Epidermal melanocyte (primary cell): ENCODE measurements around the gene SAPCD2.

ENCODE experiments used
- DNase-seq: peaks from one replicate; pipeline ENCODE4 v3.0.0; 2011; ENCODE audit warnings: low spot score; ENCODE audit not compliant: insufficient read length

The SAPCD2 gene

DNA sequence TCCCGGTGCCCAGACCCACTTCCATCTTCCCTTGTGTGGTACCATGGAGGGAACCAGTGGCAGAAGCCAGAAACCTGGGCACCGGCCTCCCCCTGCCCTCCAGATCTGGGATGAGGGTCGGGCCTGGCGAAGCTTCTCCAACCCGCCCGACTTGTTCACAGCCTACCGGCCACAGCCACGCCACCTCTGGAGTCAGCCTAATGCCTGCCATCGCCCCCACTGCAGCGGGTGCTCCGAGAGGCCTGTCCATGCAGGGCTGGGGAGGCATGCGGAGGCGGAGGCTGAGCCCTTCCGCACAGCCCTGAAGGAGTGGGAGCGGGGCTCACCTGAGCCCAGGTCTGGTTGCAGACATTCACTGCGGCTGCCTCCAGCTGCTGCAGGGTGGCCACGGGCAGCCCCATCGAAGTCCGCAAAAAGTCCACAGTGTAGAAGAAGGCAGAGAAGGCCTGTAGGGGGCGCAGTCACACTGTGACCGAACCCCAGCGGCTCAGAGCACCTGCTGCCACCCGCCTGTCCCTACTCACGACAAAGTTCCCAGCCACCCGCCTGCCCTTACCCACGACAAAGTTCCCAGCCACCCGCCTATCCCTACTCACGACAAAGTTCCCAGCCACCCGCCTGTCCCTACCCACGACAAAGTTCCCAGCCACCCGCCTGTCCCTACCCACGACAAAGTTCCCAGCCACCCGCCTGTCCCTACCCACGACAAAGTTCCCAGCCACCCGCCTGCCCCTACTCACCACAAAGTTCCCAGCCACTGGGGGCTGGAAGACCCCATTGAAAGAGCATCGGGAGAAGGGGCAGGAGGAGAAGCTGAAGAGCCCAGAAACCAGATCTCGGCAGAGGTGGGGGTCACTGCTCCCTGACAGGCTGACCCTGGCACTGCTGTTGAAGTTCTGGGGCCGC is 20.6 kb downstream of the SAPCD2 start:
- DNase-seq = no peak

GRCh38 chr9:137048655-137049543 is 21.5 kb downstream of the SAPCD2 start:
- no peak for DNase-seq

DNA sequence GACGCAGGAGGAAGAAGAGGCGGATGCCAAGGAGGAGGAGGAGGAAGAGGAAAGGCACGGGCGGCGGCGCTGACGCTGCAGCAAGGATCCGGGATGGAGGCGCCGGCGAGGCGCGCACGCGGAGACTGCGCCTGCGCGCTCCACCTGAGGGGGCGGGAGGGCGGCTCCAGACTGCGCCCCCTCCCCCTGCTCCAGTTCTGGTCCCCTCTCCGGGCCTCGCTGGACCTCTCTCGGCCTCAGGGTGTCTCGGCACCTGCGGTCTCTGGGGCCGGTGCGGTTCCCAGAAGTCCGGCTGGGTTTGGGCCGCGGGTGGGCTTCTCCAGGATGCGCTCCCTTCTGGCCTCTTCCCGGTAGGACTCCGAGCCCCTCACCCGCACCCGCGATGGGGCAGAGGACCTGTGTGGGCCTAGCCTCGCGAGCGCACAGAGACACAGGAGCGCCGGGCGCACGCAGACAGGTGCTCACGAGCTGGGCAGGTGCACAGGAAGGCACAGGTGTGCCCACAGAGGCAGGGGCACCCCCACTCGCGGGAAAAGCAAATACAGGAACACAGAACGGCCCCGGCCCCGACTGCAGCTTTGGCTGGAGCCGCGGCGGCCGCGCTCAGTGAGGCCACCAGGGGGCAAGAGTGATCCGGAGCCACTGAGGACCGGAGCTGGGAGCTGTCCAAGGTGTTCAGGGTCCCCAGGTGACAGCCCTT is 24.1 kb downstream of the SAPCD2 start, which contains the start of gene NPDC1:
Gene NPDC1 (minus strand): TSS at position 90 of the 700 bp plus-strand sequence. CDS start 188 bp downstream, outside the sequence.
- peak; percentile 97 for DNase-seq

DNA sequence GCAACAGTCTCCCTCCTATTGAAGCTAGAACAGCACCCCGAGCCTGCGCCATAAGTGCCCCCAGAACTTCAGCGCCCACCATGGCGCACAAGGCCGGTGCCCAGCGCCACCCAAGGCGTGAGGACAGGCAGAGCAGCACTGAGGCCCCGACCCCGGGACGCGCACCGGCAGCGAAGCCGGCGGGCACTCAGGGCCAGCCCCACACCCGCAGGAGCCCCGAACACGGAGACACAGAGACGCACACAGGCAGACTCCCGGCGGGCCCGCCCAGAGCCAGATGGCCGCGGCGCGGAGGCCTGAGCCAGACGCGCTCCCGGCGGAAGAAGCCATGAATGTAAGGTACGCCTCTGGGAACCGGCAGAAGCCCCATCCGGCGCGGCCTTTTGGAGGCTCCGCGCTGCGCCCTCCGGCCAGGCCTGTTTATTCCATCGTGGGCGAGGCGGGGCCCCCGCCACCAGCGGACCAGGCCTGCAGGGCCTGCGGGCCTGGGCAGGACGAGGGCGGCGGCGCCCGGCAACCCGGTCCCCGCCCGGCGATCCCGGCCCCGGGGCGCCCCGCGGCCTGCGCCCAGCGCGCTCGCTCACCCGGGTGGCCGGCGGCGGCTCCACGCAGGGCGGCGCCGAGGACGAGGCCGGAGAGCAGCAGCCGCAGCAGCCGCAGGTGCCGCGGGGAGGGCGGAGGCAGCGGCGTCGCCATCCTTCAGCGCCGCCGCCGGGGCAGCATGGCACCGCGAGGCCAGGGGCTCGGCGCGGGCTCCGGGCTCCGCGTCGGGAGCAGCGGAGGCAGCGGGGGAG is 24.9 kb downstream of the SAPCD2 start:
- DNase-seq = no peak

DNA sequence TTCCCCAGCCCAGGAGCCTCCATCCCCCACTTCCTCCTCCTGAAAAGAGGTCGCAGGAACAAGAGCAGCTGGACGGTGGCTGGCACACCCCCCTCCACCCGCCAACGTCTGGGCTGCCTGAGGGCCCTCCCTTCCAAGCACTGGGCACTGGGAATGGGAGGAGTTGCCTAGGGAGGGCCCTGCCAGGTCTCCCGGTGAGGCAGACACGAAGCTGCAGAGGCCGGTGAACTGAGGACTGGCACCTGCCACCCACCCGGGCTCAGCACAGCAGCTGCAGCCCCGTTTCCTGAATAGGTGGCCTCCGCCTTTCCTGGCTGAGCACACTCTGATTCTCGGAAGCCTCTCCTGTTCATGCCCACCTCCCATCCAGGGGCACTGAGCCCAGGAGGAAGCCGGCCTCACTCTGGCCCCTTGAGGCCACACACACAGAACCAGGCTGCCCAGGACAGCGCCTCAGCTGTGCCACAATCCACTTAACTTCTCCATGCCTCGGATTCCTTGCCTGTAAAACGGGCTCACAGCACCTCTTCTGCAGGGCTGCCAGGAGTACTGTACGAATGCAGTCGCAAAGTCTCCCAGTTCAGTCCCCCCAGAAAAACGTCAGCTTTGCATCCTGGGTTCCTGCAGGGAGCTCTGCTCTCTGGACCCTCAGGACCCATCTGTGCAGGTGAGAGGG is 25.7 kb downstream of the SAPCD2 start:
- DNase-seq = no peak

DNA sequence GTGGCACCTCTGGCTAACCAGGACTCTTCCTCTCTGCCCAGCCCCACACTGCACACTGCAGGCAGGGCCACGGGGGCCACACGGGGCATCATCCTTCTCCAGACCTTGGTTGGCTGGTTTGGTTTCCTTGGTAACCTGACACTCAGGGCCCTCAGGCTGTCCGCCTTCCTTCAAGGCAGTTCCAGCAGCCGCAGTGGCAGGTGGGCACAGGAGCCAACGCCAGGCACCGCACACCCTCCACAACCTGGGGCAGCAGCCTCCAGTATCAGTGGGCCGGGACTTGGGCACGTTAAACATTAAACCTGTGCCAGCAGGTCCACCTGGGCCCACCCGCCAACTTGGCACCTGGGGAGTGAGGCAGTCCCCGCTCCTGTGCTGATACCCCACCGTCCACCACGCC is 26.3 kb downstream of the SAPCD2 start:
- no peak for DNase-seq

DNA sequence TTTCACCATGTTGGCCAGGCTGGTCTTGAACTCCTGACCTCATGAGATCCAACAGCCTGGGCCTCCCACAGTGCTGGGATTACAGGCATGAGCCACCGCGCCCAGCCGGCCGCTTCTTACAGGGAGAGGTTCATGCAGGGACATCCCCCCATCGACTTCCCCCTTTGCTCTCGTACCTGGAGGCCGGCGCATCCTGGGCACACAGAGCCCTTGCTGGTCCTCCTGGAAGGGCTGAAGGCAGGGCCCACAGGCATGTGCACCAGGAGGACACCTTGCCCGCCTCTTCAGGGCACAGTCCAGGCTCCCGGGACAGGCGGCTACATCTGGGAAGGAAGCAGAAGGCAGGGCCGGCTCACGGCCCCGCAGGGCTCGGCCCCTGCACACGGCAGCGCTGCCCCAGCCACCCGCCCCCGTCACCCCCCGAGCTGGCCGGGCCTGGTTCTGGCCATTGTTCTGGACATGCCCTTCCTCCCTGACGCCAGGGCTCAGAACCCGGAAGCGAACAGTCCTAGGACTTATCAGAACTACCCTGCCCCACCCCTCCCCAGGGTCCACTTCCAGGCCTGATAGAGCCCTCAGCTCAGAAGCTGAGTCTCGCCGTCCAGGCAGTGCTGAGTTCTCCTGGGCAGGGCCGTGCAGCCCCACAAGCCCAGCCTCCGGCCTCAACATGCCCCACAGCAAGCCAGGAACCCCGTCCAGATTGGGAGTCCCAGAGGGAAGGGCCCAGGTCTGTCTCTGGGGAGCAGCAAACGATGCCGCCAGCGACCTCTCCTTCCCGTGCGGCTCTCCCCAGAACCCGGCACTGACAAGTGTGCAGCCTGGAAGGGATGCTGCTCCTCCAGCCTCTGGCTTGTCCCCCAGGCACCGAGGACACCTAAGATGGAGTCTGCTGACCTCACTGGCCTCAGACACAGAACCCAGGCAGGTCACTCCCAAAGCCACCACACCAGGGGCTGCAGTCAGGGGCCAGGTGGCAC is 27.3 kb downstream of the SAPCD2 start:
- DNase-seq = no peak

GRCh38 chr9:137041124-137041523 is 29.2 kb downstream of the SAPCD2 start:
- DNase-seq = no peak

DNA sequence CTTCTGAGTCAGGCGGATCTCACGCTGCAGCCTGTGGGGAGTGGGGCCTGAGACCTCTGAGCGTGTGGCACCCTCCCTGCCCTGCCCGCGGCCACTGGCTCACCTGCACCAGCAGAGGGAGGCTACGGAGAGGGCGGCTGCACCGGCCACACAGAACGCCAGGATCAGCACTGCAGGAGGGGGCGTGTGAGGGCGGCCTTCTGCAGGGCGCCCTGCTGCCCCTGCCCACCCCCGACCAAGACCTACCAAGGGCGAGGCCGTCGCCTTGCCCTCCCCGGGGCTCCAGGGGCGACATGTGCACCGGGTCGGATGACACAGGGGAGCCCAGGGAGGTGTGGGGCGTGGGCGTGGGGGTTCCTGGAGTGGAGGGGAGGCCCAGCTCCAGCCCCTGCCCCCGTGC is 29.8 kb downstream of the SAPCD2 start:
- DNase-seq = no peak

GRCh38 chr9:137039611-137040366 is 30.6 kb downstream of the SAPCD2 start:
- no peak for DNase-seq

- DNase-seq = no peak
Measured at GRCh38 chr9:137038916-137039315, 31.4 kb downstream of the SAPCD2 start.

DNA sequence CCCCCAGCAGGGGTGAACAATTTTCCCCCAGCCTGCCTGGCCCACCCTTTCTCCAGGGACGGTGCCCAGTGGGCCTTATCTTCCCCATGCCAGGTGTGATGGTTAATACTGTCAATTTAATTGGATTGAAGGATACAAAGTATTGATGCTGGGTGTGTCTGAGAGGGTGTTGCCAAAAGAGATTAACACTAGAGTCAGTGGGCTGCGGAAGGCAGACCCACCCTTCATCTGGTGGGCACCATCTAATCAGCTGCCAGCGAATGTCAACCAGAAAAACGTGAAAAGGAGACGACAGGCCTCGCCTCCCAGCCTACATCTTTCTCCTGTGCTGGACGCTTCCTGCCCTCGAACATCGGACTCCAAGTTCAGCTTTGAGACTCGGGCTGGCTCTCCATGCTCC is 32.9 kb downstream of the SAPCD2 start:
- no peak for DNase-seq

GRCh38 chr9:137037035-137037434 is 33.3 kb downstream of the SAPCD2 start:
- DNase-seq = no peak

GRCh38 chr9:137035937-137036336 is 34.4 kb downstream of the SAPCD2 start:
- DNase-seq = no peak

- DNase-seq = no peak
Measured at GRCh38 chr9:137035507-137035834, 34.9 kb downstream of the SAPCD2 start.

DNA sequence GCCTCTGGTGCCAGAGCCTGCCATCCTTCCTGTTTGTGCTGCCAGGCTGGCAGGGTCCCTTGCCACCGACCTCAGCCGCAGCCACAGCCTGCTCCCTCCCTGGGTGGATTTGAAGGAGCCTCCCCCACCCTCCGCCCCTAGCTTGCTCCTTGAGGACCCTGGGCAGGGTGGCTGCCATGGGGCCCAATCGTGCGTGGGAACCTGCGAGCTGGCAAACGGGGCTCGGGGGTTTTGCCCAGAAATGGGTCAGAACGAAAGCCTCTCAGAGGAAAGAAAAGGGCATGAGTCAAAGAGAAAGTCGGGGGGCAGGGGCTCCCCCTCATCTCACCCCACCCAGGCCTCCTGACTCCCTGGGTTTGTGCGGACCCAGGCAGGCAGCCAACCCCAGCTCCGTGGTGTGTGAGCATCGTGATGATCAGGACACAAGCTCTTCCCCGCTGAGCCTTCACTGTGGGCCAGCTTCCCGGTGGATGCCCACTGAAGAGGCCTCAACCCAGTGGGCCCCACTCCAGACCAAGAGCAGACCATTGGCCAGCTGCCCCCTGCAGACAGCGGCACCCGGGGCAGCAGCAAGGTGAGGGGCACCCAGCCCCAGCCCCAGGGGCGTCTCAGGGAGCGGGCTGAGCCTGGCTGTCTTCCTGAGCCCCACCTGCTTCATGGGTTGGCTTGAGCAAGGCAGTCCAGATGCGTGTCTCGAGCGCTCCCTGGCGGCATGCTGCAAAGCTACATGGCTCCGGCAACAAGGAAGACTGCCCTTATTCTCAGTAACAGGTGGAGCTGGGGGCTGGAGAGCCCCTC is 35.4 kb downstream of the SAPCD2 start:
- DNase-seq = peak; percentile 97

- DNase-seq = no peak
Measured at GRCh38 chr9:137034039-137034708, 36.2 kb downstream of the SAPCD2 start.
